Stimulated activated CD8-positive, alpha-beta memory T cell treated with anti-CD3 and anti-CD28 coated beads, Interleukin-7, amount 100 ng/mL, for 4 hours (primary cell): ENCODE measurements around the gene ZNF318.
A peak's percentile ranks its signal among the peaks of the same experiment; 100 is the strongest.
"Not testable (repeated sequence)": the region's sequence is repeated elsewhere in the genome, so short reads cannot be mapped to it uniquely, and the experiment has no call there.

Experiments used
- DNase-seq, 2 donors: peaks; one replicate each; pipeline ENCODE4 v3.0.0-alpha.2; 2020; ENCODE audit warnings: low read depth in 2 of 2

The ZNF318 gene

DNA sequence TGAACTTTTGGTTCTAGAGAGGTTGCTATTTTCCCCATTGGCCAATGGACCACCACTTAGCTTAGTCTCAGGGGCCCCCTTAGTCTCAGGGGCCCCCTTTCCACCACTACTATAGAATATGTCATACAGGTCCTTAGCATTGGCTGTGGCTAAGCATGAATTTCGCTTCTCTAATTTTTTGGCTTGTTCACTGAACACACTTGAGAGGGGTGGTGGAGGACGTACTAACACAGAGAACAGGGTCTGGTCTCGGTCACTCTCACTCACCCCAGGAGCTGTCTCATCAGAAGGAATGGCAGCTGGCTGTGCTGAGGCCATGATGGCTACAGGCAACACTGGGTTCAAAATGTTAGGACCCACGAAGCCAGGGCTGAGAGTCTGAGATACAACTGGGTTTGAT is 30.3 kb downstream of the ZNF318 start:
- DNase-seq, result no peak

DNA sequence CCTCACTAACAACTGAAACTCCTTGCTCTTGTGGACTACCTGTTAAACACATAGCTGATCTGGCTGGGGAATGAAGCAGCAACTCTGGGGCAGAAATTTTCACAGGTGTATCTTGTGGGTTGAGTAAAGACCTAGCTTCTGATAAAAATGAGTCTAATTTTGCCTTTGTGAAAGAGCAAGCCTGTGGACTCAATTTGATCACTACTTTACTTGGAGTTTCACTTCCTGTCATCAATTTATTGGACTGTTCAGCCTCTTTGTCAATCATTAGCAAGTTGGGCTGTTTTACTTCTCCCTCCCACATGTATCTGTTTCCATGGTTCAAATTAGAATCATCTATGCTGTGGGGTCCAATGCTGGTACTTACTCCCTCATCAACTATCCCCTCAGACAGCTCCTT is 31.2 kb downstream of the ZNF318 start:
- DNase-seq, result no peak

GRCh38 chr6:43336382-43336781 is 33.1 kb downstream of the ZNF318 start:
- DNase-seq, result no peak

DNA sequence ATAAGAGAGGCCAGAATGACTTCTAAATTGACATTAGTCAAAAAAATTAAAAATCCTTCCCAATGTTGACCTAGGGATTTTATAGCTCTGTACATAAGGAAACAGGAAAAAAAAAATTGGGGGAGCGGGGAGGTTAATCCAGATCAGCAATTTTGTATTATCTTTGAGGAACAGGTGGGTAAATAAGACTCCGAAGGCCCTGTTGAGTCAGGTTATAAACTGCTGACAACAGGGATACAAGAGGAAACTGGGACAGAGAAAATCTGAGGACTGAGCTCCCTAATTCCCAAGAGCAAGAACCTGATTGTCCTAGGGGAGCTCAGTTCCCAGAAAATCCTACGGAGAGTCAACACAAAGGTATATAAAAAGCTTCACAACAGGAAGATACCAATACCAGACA is 34.0 kb downstream of the ZNF318 start:
- no peak for DNase-seq

DNA sequence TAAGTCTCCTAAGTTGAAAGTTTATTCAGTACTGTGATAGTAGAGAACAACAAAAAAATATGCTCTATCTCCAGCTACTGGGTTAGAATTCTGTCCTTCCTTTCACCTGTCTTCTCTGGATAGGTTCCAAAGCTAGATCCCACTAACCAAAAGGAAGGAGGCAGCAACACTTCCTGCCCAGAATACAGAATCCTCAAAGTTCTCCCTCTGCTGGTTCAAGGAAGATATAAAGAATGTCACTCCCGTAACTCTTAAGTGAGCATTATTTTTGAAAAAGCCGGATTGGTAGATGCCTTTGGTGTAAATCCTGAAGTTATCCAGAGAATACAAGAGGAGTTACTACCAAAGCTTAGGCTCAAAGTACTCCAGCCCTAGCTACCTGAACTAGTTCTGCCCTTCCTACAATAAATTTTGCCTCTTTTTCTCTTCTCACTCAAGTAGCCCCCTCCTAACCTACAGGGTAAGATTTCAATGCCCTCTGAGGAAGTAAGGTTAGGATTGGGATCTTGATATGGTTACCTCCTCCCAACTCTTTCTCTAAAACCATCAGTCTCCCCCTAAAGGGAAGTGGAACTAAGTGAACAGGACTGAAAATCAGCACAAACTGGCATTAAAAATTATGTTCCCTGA is 34.9 kb downstream of the ZNF318 start:
- no peak for DNase-seq

GRCh38 chr6:43331891-43332290 is 37.6 kb downstream of the ZNF318 start:
- DNase-seq, result no peak

- no peak for DNase-seq
Observed at GRCh38 chr6:43331470-43331869, 38.0 kb downstream of the ZNF318 start.

DNA sequence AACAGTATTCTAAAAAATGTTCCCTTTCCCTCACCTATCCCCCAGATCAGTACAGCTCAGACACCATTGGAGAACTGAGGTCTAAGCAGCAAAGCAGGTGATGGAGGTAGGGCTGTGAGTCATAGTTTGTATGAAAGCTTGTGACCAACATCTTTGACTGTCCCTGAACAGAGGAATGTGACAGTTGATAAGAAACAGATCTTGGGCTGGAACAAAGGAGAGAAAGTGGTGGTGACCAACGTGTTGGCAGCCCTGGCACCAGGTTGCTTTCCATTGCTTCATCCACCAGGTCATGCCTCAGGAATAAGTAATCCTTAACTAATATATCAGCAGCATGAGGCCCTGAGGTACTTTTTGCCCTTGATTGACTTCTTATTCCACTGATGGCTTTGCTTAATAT is 40.9 kb downstream of the ZNF318 start:
- DNase-seq, result no peak

DNA sequence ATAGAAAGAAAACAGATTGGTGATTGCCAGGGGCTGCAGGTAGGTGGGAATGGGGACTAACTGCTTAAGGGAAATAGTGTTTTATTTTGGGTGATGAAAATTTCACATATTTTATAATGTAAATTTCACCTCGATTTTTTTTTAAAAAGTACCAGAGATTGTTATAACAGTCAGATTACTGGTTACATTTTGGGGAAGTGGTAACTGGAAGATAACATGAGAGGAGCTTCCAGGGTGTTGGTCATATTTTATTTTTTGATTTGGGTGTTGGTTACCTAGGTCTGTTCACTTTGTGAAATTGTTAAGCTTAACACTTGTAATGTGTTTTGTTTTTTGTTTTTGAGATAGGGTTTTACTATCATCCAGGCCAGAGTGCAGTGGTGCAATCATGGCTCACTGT is 43.6 kb downstream of the ZNF318 start:
- DNase-seq, result no peak

DNA sequence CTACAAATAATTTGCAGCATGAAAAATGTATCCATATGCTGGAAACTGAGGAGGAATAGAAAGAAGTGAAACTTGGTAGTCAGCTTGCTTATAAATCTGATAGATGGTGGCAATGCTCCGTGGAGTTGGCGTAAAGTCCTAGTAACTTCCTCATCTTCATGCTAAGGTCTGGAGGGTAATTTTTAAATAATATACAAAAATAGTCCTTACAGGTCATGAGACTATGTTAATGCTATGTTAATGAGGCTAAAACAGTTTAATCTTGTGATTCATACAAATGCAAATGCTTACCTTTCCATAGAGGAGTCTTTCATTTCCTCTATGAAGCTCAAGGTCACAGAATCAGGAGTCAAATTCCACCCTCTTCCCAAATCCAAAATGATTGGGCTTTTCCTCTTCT is 51.4 kb downstream of the ZNF318 start:
- DNase-seq, result no peak

DNA sequence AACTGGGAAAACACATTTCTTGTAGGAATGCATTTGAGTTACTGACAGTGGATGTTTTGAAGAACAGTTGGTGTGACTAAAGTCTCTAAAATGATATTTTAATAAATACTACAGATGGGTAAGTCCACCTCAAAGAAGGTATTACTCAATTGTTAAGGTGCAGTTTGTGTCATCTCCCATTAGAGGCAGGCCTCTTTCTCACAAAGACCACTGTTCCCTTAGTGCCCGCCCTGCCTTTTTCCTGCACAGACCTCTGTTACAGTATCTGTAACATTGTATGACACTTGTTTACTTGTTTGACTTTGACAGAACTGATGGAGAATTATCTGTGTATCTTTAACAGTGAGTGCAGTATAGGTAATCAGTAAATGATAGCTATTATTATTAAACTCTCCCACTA is 55.6 kb downstream of the ZNF318 start:
- no peak for DNase-seq

DNA sequence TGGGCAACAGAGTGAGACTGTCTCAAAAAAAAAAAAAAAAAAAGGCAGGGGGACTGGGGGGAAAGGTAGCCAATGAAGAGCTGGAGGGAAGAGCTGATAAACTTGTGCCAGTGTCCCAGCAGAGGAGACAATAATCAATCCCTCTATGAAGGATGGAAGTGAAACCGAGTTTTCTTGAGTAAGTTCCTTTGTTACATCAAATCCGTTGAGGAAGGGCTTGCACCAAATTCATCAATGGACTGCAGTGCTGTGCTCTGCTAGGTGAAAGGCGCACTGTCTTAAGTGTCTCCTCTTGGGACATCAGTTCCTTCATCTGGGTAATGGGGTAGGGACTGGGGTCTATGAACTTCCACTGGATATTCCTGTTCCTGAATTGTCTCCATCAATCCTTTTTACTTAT is 57.8 kb downstream of the ZNF318 start:
- no peak for DNase-seq

GRCh38 chr6:43310624-43311023 is 58.8 kb downstream of the ZNF318 start:
- DNase-seq, result no peak

DNA sequence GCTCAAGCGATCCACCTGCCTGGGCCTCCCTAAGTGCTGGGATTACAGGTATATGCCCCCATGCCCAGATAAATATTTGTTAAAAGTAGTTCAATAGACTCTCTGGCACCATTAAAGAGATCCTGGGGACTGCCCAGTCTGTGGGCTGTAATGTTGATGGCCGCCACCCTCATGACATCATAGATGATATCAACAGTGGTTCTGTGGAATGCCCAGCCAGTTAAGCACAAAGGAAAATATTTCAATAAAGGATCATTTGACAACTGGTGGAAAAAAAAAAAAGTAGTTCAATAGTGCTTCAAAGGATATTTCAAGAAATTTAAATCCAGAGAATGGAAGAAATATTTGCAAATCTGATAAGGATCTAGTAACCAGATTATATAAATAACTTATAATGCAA is 59.3 kb downstream of the ZNF318 start:
- no peak for DNase-seq

- no peak for DNase-seq
Observed at GRCh38 chr6:43308990-43309477, 60.4 kb downstream of the ZNF318 start.

GRCh38 chr6:43308101-43308989 is 61.1 kb downstream of the ZNF318 start, which contains the start of gene CRIP3:
Gene CRIP3 (minus strand): TSS chr6:43308826. CDS start chr6:43308792, 34 bp downstream.
- DNase-seq, result peak; percentile 19 to 39

- no peak for DNase-seq
Observed at GRCh38 chr6:43307451-43308100, 61.9 kb downstream of the ZNF318 start.

- DNase-seq, result no peak
Observed at GRCh38 chr6:43306086-43306485, 63.4 kb downstream of the ZNF318 start.

- DNase-seq, result no peak
Observed at GRCh38 chr6:43304882-43305281, 64.6 kb downstream of the ZNF318 start.

DNA sequence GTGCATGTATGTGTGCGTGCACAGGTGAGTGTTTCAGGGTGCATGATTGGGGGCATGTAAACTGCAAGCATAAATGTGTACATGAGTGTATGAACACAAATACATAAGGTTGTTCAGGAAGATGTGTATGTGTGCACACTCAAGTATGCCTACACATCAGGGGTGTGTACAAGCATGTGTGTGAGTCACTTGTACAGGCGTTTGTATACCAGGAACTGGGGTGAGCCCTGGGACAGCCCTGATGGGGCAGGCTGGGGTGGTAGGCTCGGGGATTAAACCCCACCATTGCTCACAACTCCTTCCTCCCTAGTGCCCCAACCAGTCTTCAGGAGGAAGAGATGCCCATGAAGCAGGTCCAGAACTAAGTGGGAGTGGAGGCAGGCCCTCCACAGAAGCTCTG is 65.1 kb downstream of the ZNF318 start:
- DNase-seq, result no peak

DNA sequence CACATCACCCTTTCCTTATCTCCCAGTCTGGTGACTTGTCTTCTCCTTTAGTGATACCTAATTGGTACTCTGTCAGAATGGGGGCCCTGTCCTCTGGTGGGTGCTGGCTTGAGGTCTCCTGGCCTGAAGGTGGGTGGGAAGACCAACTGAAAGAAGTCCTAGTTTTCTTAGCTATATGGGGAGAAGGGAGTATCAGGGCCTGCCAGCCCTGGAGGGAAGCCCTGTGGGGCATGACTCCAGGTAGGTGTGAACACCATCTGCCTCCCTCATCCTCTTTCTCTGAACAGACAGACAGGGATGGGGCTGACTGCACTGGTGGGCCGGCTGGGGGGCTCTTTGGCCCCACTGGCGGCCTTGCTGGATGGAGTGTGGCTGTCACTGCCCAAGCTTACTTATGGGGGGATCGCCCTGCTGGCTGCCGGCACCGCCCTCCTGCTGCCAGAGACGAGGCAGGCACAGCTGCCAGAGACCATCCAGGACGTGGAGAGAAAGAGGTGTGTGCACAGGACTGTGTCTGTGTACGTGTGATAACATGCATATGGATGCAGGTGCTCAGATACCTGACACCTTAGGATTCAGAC is 65.6 kb downstream of the ZNF318 start:
- DNase-seq, result no peak

GRCh38 chr6:43303006-43303405 is 66.4 kb downstream of the ZNF318 start:
- DNase-seq, result not testable (repeated sequence)
